Dermis blood vessel endothelial cell (primary cell): ENCODE results near the gene PLCB4. TPM values are rescaled to one million over a fixed set of nuclear protein-coding genes. Genes with fewer than 3 reads are reported as not detected.

Experiments
- DNase-seq: peaks from one replicate; pipeline ENCODE4 v3.0.0; 2010
- total RNA-seq: library from RNA; depleted of rRNA; stranded (reverse); fragments of >200 nt; gene quantifications from 2 replicates; pipeline ENCODE4 v1.2.3, GENCODE V29; 2014

PLCB4 gene
- total RNA-seq, 1 donor from 2014 or later = 9.9 TPM

GRCh38 chr20:9408422-9409300 is 339.8 kb downstream of the PLCB4 start:
- no peak for DNase-seq

- DNase-seq = no peak
Observed at GRCh38 chr20:9409352-9409751, 340.5 kb downstream of the PLCB4 start.

GRCh38 chr20:9409981-9410380 is 341.1 kb downstream of the PLCB4 start:
- DNase-seq = no peak

GRCh38 chr20:9411833-9412232 is 342.9 kb downstream of the PLCB4 start:
- no peak for DNase-seq

- no peak for DNase-seq
Observed at GRCh38 chr20:9412309-9412708, 343.4 kb downstream of the PLCB4 start.

GRCh38 chr20:9413001-9413400 is 344.1 kb downstream of the PLCB4 start:
- no peak for DNase-seq

- DNase-seq = no peak
Observed at GRCh38 chr20:9415426-9415825, 346.5 kb downstream of the PLCB4 start.

GRCh38 chr20:9416421-9416820 is 347.5 kb downstream of the PLCB4 start:
- no peak for DNase-seq

- DNase-seq = no peak
Observed at GRCh38 chr20:9417665-9418064, 348.8 kb downstream of the PLCB4 start.

GRCh38 chr20:9422321-9423057 is 353.6 kb downstream of the PLCB4 start:
- no peak for DNase-seq

- DNase-seq = no peak
Observed at GRCh38 chr20:9424551-9424950, 355.7 kb downstream of the PLCB4 start.

GRCh38 chr20:9427430-9428291 is 358.8 kb downstream of the PLCB4 start:
- no peak for DNase-seq

GRCh38 chr20:9428292-9428607 is 359.4 kb downstream of the PLCB4 start:
- DNase-seq = no peak

- DNase-seq = no peak
Observed at GRCh38 chr20:9439806-9440205, 370.9 kb downstream of the PLCB4 start.

- DNase-seq = no peak
Observed at GRCh38 chr20:9440892-9441291, 372.0 kb downstream of the PLCB4 start.

- DNase-seq = no peak
Observed at GRCh38 chr20:9441948-9442347, 373.1 kb downstream of the PLCB4 start.

GRCh38 chr20:9442858-9443257 is 374.0 kb downstream of the PLCB4 start:
- DNase-seq = no peak

GRCh38 chr20:9444921-9445320 is 376.0 kb downstream of the PLCB4 start:
- no peak for DNase-seq

GRCh38 chr20:9447182-9447581 is 378.3 kb downstream of the PLCB4 start:
- no peak for DNase-seq

GRCh38 chr20:9453201-9453600 is 384.3 kb downstream of the PLCB4 start:
- DNase-seq = no peak

GRCh38 chr20:9454791-9455190 is 385.9 kb downstream of the PLCB4 start:
- DNase-seq = no peak

- no peak for DNase-seq
Observed at GRCh38 chr20:9457136-9457535, 388.2 kb downstream of the PLCB4 start.

- peak; percentile 54 for DNase-seq
Observed at GRCh38 chr20:9458138-9458796, 389.4 kb downstream of the PLCB4 start.
